Lung (tissue), 12 donors: ENCODE results near the gene C1orf116. TPM values are rescaled to one million over a fixed set of nuclear protein-coding genes. Genes with fewer than 3 reads are reported as not detected.

Experiments
- ATAC-seq: fragments of 200-7000 bp; cut with Tn5 transposase; one replicate; pipeline ENCODE4 v1.9.1; 2020; ENCODE audit warnings: moderate number of reproducible peaks; ENCODE audit not compliant: insufficient read depth, low FRiP score
- DNase-seq, 3 donors: peaks; one replicate each; pipeline ENCODE4 v3.0.0-alpha.2; 2013 to 2017
- H3K27ac ChIP-seq, 2 donors: one replicate each; pipeline ENCODE4 v1.5.1; 2013; ENCODE audit warnings: mild to moderate bottlenecking in 2 of 2, moderate library complexity in 2 of 2, control low read depth in 1 of 2, inconsistent platforms in 1 of 2, low read depth in 1 of 2, low read length in 1 of 2
- H3K27me3 ChIP-seq, 3 donors: one replicate each; pipeline ENCODE4 v1.5.1; 2013; ENCODE audit warnings: low read length in 2 of 3; ENCODE audit not compliant: control insufficient read depth in 3 of 3, insufficient read depth in 3 of 3
- H3K36me3 ChIP-seq, 4 donors: one replicate each; pipeline ENCODE4 v1.5.1; 2013; ENCODE audit warnings: low read length in 4 of 4, mild to moderate bottlenecking in 1 of 4, moderate library complexity in 1 of 4; ENCODE audit not compliant: control insufficient read depth in 4 of 4, insufficient read depth in 4 of 4
- H3K4me1 ChIP-seq, 5 donors: one replicate each; pipeline ENCODE4 v1.5.1; 2013; ENCODE audit warnings: low read length in 5 of 5, mild to moderate bottlenecking in 2 of 5, moderate library complexity in 1 of 5; ENCODE audit not compliant: control insufficient read depth in 5 of 5, insufficient read depth in 5 of 5
- H3K4me3 ChIP-seq: one replicate; pipeline ENCODE4 v1.5.1; 2013; ENCODE audit warnings: mild to moderate bottlenecking, control low read depth, moderate library complexity
- H3K9ac ChIP-seq, 2 donors: one replicate each; pipeline ENCODE4 v1.5.1; 2013; ENCODE audit warnings: low read length in 2 of 2, control low read depth in 1 of 2; ENCODE audit not compliant: insufficient read depth in 1 of 2
- H3K9me3 ChIP-seq, 4 donors: one replicate each; pipeline ENCODE4 v1.5.1; 2013; ENCODE audit warnings: low read length in 3 of 4, mild to moderate bottlenecking in 1 of 4, moderate library complexity in 1 of 4; ENCODE audit not compliant: control insufficient read depth in 4 of 4, insufficient read depth in 3 of 4
- CTCF ChIP-seq: IDR thresholded peaks from 2 replicates; pipeline ENCODE4 v1.5.1; 2012; ENCODE audit warnings: mild to moderate bottlenecking; ENCODE audit errors: control extremely low read depth, extremely low read depth
- WGBS, 2 donors: extraction: QIAGEN DNeasy Blood & Tissue Kit; methylation state at CpG; one replicate each; pipeline ENCODE4 v1.1.7; 2013; 5-methylcytosine and 5-hydroxymethylcytosine counted together
- polyA plus RNA-seq, 2 donors: library from polyadenylated mRNA; stranded (reverse); fragments of 200-250 nt; gene quantifications; one replicate each; pipeline ENCODE4 v1.2.1, GENCODE V29; 2013
- total RNA-seq, 2 donors: library from RNA; depleted of rRNA in 1 of 2; stranded (reverse); fragments of >200 nt in 1 of 2; gene quantifications; one replicate each; pipeline ENCODE4 v1.2.1, GENCODE V29; 2014 to 2021
- donor health status: control.
- donor health status: control.
- donor health status: Bipolar disorder and iron deficiency.
- donor health status: healthy.
- donor health status: DM: yes; HTN: yes; CAD: no.

Gene C1orf116
- total and polyA plus RNA-seq, 4 donors, result 27.7 to 130 (median 91.6) TPM

DNA sequence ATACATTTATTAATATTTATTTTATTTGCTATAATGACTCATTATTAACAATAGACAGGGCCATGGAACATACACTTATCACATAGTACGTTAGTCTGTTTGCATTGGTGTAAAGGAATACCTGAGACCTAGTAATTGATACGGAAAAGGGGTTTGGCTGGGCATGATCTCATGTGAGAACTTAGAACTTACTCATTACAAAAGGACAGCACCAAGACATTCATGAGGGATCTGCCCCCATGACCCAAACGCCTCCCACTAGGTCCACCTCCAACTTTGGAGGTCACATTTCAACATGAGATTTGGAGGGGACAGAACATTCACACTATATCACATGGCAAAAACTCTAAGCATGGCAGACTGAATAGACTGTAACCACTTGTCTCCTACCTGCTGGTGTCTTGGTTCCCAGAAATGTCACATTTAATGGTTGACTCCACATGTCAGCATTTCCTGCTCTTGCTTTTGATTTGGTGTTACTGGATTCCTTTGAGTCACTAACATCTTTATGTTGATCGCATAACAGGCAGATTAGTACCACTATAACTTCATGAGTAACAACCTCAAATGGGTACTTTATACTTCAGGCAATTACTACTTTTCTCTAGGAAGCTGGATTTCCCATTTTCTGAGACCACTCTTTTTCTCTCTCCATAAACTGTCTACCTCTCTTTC is 3.5 kb upstream of the C1orf116 start:
- Histone ChIP-seq H3K4me3 (no peak overlapping the region), H3K4me1 (peaks cover 0 to 7% (median 4%) of the 10 kb centered on the region in 5 donors), H3K9me3 (peaks cover 0 to 1% (median 0%) of the 10 kb centered on the region in 4 donors), H3K9ac (no peak overlapping the region), H3K27ac (no peak overlapping the region), H3K36me3 (no peaks in the 10 kb centered on the region), H3K27me3 (no peaks in the 10 kb centered on the region)
- ATAC-seq (no peak), DNase-seq (no peak)
- TF ChIP-seq CTCF, result no peak
- WGBS, 2 donors, result 83 to 92% methylated on average over 4 of the region's 4 CpGs

GRCh38 chr1:207034998-207035397 is 2.4 kb upstream of the C1orf116 start:
- ATAC-seq (no peak), DNase-seq (no peak)
- Histone ChIP-seq H3K9me3 (peaks cover 0 to 1% (median 0%) of the 10 kb centered on the region in 4 donors), H3K27ac (peak overlapping the region in 1 of 2 donors; percentile 45), H3K27me3 (no peaks in the 10 kb centered on the region), H3K9ac (no peak overlapping the region), H3K4me3 (no peak overlapping the region), H3K36me3 (no peaks in the 10 kb centered on the region), H3K4me1 (peaks cover 0 to 5% (median 3%) of the 10 kb centered on the region in 5 donors)
- TF ChIP-seq CTCF, result no peak

- Histone ChIP-seq H3K9ac (no peak overlapping the region), H3K4me1 (peaks cover 0 to 3% (median 0%) of the 10 kb centered on the region in 5 donors), H3K9me3 (peaks cover 0 to 1% (median 0%) of the 10 kb centered on the region in 4 donors), H3K27ac (no peak overlapping the region), H3K27me3 (no peaks in the 10 kb centered on the region), H3K4me3 (no peak overlapping the region), H3K36me3 (no peaks in the 10 kb centered on the region)
- WGBS, 2 donors, result 78 to 88% methylated on average over 1 of the region's 1 CpG
- no peak for ATAC-seq
- no peak for DNase-seq
- TF ChIP-seq CTCF, result no peak
Observed at GRCh38 chr1:207034208-207034607, 1.7 kb upstream of the C1orf116 start.
